GM18502 (cell line): ENCODE data around the gene NLRP7.
"Not testable (repeated sequence)": the region's sequence is repeated elsewhere in the genome, so short reads cannot be mapped to it uniquely, and the experiment has no call there.

Source experiments
- ATAC-seq: cut with Tn5 transposase; IDR thresholded peaks from one replicate; pipeline ENCODE4 v1.9.1; 2021; ENCODE audit warnings: mild to moderate bottlenecking; ENCODE audit not compliant: unreplicated experiment, poor library complexity

The NLRP7 gene

GRCh38 chr19:54947381-54947780 lies at the start of gene NLRP7:
NLRP7 (minus strand) TSS chr19:54947530.
- ATAC-seq, result no peak

- ATAC-seq, result no peak
Observed at GRCh38 chr19:54995561-54995960, 48.2 kb upstream of the NLRP7 start.

- not testable (repeated sequence) for ATAC-seq
Observed at GRCh38 chr19:54989531-54989930, 42.2 kb upstream of the NLRP7 start.

- ATAC-seq, result not testable (repeated sequence)
Observed at GRCh38 chr19:54982562-54982961, 35.2 kb upstream of the NLRP7 start.

- ATAC-seq, result not testable (repeated sequence)
Observed at GRCh38 chr19:54973229-54974090, 26.1 kb upstream of the NLRP7 start.

GRCh38 chr19:54971446-54971845 lies 24.1 kb upstream of the NLRP7 start:
- ATAC-seq, result not testable (repeated sequence)

- ATAC-seq, result no peak
Observed at GRCh38 chr19:54969647-54970046, 22.3 kb upstream of the NLRP7 start.

GRCh38 chr19:54967611-54968010 lies 20.3 kb upstream of the NLRP7 start:
- ATAC-seq, result no peak

- ATAC-seq, result not testable (repeated sequence)
Observed at GRCh38 chr19:54965055-54965454, 17.7 kb upstream of the NLRP7 start.

- peak; percentile 54 for ATAC-seq
Observed at GRCh38 chr19:54959840-54960239, 12.5 kb upstream of the NLRP7 start.

- ATAC-seq, result no peak
Observed at GRCh38 chr19:54955376-54955775, 8.0 kb upstream of the NLRP7 start.

GRCh38 chr19:54953345-54953713 lies 6.0 kb upstream of the NLRP7 start:
- ATAC-seq, result not testable (repeated sequence)

- no peak for ATAC-seq
Observed at GRCh38 chr19:54952591-54953344, 5.4 kb upstream of the NLRP7 start.

- not testable (repeated sequence) for ATAC-seq
Observed at GRCh38 chr19:54950580-54950979, 3.2 kb upstream of the NLRP7 start.

GRCh38 chr19:54949412-54949811 lies 2.1 kb upstream of the NLRP7 start:
- no peak for ATAC-seq

GRCh38 chr19:54943772-54944361 lies 3.5 kb downstream of the NLRP7 start:
- ATAC-seq, result not testable (repeated sequence)

GRCh38 chr19:54939538-54939937 lies 7.8 kb downstream of the NLRP7 start:
- not testable (repeated sequence) for ATAC-seq

- ATAC-seq, result no peak
Observed at GRCh38 chr19:54938906-54939305, 8.4 kb downstream of the NLRP7 start.

GRCh38 chr19:54937926-54938325 lies 9.4 kb downstream of the NLRP7 start:
- ATAC-seq, result peak; percentile 62

GRCh38 chr19:54928299-54928698 lies 19.0 kb downstream of the NLRP7 start:
- ATAC-seq, result no peak

GRCh38 chr19:54923276-54923675 lies 24.1 kb downstream of the NLRP7 start:
- ATAC-seq, result no peak
